ENCODE data around the gene SCUBE2.

SCUBE2 gene

DNA sequence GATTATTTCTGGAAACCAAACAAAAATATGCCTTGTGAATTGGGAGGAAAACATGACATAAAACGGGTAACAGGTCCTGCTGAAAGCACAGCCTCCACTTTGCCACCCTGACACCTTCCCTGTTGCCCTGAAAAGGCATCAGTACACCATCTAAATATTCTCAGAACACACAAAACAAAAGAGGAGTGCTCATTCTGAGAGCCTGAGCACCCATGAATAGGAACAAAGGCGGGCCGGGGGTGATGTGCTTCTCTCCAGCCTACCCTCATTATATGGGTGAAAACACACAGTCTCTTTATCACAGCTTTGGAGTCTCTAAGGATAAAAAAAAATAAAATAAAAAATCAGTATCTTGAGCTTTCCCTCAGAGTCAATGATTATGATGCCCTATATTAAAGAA is 19.7 kb downstream of the SCUBE2 start:
- in situ Hi-C loops (cut with HindIII; ENCODE audit: low pct_ligation_motif_present, low sequenced_read_pairs) = no loop called here
- Histone ChIP-seq H3K27me3 (replicated peaks) (no peaks in the 10 kb centered on the region), H3K27ac (no peak overlapping the region), H3K36me3 (replicated peaks) (no peaks in the 10 kb centered on the region), H3K4me3 (ENCODE audit: low read depth, low read length) (no peak overlapping the region)
- TF ChIP-seq, protein P1, sequence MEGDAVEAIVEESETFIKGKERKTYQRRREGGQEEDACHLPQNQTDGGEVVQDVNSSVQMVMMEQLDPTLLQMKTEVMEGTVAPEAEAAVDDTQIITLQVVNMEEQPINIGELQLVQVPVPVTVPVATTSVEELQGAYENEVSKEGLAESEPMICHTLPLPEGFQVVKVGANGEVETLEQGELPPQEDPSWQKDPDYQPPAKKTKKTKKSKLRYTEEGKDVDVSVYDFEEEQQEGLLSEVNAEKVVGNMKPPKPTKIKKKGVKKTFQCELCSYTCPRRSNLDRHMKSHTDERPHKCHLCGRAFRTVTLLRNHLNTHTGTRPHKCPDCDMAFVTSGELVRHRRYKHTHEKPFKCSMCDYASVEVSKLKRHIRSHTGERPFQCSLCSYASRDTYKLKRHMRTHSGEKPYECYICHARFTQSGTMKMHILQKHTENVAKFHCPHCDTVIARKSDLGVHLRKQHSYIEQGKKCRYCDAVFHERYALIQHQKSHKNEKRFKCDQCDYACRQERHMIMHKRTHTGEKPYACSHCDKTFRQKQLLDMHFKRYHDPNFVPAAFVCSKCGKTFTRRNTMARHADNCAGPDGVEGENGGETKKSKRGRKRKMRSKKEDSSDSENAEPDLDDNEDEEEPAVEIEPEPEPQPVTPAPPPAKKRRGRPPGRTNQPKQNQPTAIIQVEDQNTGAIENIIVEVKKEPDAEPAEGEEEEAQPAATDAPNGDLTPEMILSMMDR (IDR thresholded peaks at IDR 0.05; ENCODE audit: low read depth, low read length, missing control alignments) = no peak
- no peak for DNase-seq

DNA sequence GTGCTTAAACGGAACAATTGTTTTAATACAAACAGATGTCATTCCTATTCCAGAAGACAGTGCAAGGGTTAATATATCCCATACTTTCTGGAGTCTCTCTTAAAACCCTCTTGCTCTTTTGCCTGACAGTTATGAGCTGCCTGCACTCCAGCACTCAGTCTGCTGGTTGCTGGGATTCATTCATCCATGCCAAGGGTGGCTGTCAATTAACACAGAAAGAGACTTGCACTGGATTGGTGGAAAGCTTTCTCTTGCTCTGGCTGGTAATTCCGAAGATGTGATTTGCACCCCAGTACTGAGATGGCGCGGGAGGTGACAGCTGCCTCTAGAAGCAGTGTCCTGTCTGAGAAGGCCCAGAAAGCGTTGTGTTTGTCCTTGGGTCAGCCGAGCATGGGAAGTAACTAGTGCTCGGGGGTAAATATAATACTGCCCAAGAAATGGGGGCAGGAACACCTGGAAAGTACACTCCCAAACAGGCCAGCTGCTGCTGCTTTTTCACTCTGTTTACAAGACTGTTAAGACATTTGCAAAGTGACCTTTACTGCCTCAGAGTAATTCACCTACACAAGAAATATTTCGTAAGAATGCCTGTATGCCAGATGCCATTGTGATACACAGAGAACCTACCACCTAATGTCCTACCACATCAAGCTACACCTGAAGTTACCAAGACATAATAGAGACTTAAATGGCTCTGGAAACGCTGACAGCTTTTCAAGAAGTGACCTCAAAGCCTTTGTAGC is 20.5 kb downstream of the SCUBE2 start:
- Histone ChIP-seq H3K27ac (no peak overlapping the region), H3K27me3 (replicated peaks) (no peaks in the 10 kb centered on the region), H3K36me3 (replicated peaks) (no peaks in the 10 kb centered on the region), H3K4me3 (ENCODE audit: low read depth, low read length) (no peak overlapping the region)
- in situ Hi-C loops (cut with HindIII; ENCODE audit: low pct_ligation_motif_present, low sequenced_read_pairs) = no loop called here
- no peak for DNase-seq
- TF ChIP-seq, protein P1 (IDR thresholded peaks at IDR 0.05; ENCODE audit: low read depth, low read length, missing control alignments) = no peak

DNA sequence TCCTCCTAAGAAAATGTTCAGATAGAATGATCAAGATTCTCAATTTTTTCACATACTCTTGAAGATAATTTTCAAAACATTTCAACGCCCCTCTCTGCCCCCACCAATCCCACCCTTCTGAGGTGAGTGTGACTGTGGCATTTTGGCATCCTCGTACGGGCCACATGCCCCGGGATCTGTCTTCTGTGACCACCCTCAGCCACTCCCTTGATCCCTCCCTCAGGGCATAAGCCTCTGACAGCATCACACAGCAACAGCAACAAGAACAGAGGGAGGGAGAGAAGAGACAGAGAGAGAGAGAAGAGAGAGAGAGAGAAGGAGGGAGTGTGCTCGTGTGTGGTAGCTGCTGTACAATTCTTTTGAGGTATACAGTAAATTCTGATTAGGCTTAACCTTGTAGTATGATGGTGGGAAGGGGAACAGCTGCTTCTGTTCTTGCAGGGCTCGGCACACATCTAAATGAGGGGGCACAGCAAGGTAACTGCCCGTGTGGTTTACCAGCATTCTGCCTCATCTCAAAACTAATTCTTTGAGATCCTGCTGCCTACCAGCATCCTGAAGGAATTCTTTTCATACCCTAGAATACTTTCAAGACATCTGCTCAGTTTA is 21.4 kb downstream of the SCUBE2 start:
- Histone ChIP-seq H3K27ac (no peak overlapping the region), H3K27me3 (replicated peaks) (no peaks in the 10 kb centered on the region), H3K36me3 (replicated peaks) (no peaks in the 10 kb centered on the region), H3K4me3 (ENCODE audit: low read depth, low read length) (no peak overlapping the region)
- in situ Hi-C loops (cut with HindIII; ENCODE audit: low pct_ligation_motif_present, low sequenced_read_pairs) = no loop called here
- no peak for DNase-seq
- TF ChIP-seq, protein P1 (IDR thresholded peaks at IDR 0.05; ENCODE audit: low read depth, low read length, missing control alignments) = no peak

DNA sequence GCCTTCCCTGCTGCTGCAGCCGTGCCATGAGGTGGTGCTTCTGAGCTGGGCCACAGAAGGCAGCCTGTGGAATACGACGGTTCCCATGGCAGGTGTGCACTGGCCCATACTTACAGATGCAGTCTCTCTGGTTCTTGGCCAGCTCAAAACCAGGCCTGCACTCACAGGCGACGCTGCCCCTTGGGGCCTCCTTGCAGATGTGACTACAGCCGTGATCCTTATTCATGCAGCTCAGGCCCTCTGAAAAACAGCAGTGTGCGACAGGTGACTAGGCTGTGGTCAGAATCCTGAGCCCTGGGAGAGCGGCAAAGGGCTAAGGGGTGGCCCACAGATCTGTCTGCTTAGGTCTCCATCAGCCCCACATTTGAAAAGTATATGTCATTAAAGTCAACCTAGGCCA is 22.1 kb downstream of the SCUBE2 start:
- H3K27ac ChIP-seq = no peak overlapping the region
- no peak overlapping the region for H3K4me3 ChIP-seq (ENCODE audit: low read depth, low read length)
- in situ Hi-C loops (cut with HindIII; ENCODE audit: low pct_ligation_motif_present, low sequenced_read_pairs) = no loop called here
- H3K27me3 ChIP-seq (replicated peaks) = no peaks in the 10 kb centered on the region
- TF ChIP-seq, protein P1 (IDR thresholded peaks at IDR 0.05; ENCODE audit: low read depth, low read length, missing control alignments) = no peak
- no peak for DNase-seq
- H3K36me3 ChIP-seq (replicated peaks) = no peaks in the 10 kb centered on the region

DNA sequence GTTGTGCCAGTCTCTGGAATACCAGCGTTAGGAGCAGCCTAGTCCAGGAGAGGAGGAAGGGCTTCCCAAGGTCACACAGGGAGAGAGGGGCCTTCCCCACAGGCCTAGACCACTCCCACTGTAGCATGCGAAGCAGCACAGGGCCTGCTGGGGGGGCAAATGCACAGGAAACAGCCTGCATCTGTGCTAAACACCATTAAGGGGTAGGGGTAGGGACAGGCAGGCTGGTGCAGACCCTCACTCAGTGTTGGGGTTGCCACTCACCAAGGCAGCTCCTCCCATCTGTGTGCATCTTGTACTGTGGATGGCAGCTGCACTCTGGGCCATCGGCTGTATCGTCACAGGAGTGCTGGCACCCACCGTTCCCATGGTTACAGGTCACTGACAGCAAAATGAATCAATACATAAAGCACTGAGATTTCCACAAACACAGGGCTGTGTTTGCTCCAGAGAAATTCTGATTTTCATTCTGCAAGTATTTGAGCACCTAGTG is 24.9 kb downstream of the SCUBE2 start:
- TF ChIP-seq, protein P1 (IDR thresholded peaks at IDR 0.05; ENCODE audit: low read depth, low read length, missing control alignments) = no peak
- DNase-seq = no peak
- H3K27me3 ChIP-seq (replicated peaks) = no peaks in the 10 kb centered on the region
- in situ Hi-C loops (cut with HindIII; ENCODE audit: low pct_ligation_motif_present, low sequenced_read_pairs) = no loop called here
- no peak overlapping the region for H3K27ac ChIP-seq
- no peaks in the 10 kb centered on the region for H3K36me3 ChIP-seq (replicated peaks)
- no peak overlapping the region for H3K4me3 ChIP-seq (ENCODE audit: low read depth, low read length)
